GM12878 (cell line): ENCODE measurements around the gene GSTP1. TPM values are rescaled to one million over a fixed set of nuclear protein-coding genes. Genes with fewer than 3 reads are reported as not detected.
A peak's percentile ranks its signal among the peaks of the same experiment; 100 is the strongest.

Source experiments
- CBX5 ChIP-seq: sonication (generic); IDR thresholded peaks from 2 replicates; pipeline ENCODE4 v1.6.1; 2016; ENCODE audit warnings: low read depth, moderate library complexity, mild to moderate bottlenecking, inconsistent platforms
- CEBPB ChIP-seq, 2 experiments: fragments of 150-350 bp in 1 of 2; IDR thresholded peaks; 2 replicates each; pipeline ENCODE4 v1.6.1; 2012 to 2014; ENCODE audit warnings: low read depth in 2 of 2, low read length in 2 of 2, borderline replicate concordance in 1 of 2, inconsistent platforms in 1 of 2
- FOS ChIP-seq: IDR thresholded peaks from 3 replicates; pipeline ENCODE4 v1.6.1; 2011; ENCODE audit warnings: borderline replicate concordance; ENCODE audit not compliant: insufficient read length; ENCODE audit errors: extremely low read depth
- IKZF1 ChIP-seq: fragments of 450-650 bp; conservative IDR thresholded peaks from 2 replicates; pipeline ENCODE4 v1.6.1; 2017; ENCODE audit warnings: antibody characterized with exemption, mild to moderate bottlenecking
- IKZF2 ChIP-seq, 2 experiments: fragments of 450-650 bp; IDR thresholded peaks; 2 replicates each; pipeline ENCODE4 v1.6.1; 2017; ENCODE audit warnings: mild to moderate bottlenecking in 2 of 2, moderate library complexity in 2 of 2
- NR2C1 ChIP-seq: fragments of 450-650 bp; IDR thresholded peaks from 2 replicates; pipeline ENCODE4 v1.6.1; 2017; ENCODE audit warnings: antibody characterized with exemption, mild to moderate bottlenecking, moderate library complexity
- POLR2AphosphoS5 ChIP-seq: IDR thresholded peaks from 2 replicates; pipeline ENCODE4 v1.6.1; 2011; ENCODE audit warnings: mild to moderate bottlenecking, low read length, inconsistent platforms
- SREBF1 ChIP-seq: IDR thresholded peaks from 2 replicates; pipeline ENCODE4 v1.6.1; 2012; ENCODE audit warnings: mild to moderate bottlenecking, low read length
- SRF ChIP-seq, 2 experiments: IDR thresholded peaks; 2 replicates each; pipeline ENCODE4 v1.6.1; 2011; ENCODE audit warnings: low read depth in 2 of 2, low read length in 2 of 2, mild to moderate bottlenecking in 1 of 2, moderate library complexity in 1 of 2
- SUZ12 ChIP-seq: fragments of 200-600 bp; sonication (generic); IDR thresholded peaks from one replicate; pipeline ENCODE4 v1.6.1; 2018; ENCODE audit warnings: antibody characterized with exemption, mild to moderate bottlenecking; ENCODE audit not compliant: unreplicated experiment
- ZNF207 ChIP-seq: fragments of 450-650 bp; IDR thresholded peaks from 2 replicates; pipeline ENCODE4 v1.6.1; 2014; ENCODE audit warnings: antibody characterized with exemption, mild to moderate bottlenecking, borderline replicate concordance
- ZNF24 ChIP-seq: fragments of 450-650 bp; IDR thresholded peaks from 2 replicates; pipeline ENCODE4 v1.6.1; 2017; ENCODE audit warnings: antibody characterized with exemption, mild to moderate bottlenecking
- ZNF592 ChIP-seq: fragments of 450-650 bp; IDR thresholded peaks from 2 replicates; pipeline ENCODE4 v1.6.1; 2017; ENCODE audit warnings: mild to moderate bottlenecking, moderate library complexity
- ZNF687 ChIP-seq: fragments of 450-650 bp; IDR thresholded peaks from 2 replicates; pipeline ENCODE4 v1.6.1; 2017; ENCODE audit warnings: mild to moderate bottlenecking, moderate library complexity
- polyA plus RNA-seq, 11 experiments: library from polyadenylated mRNA; depleted of rRNA in 4 of 11; unstranded in 6 of 11; stranded (reverse) in 5 of 11; fragments of >200 nt; fragmentation: Nextera tagmentation in 4 of 11; fragmentation: Illumina TruSeq in 1 of 11; extraction: Ambion mirVana in 4 of 11; extraction: Trizol in 1 of 11; gene quantifications; 1 replicate in 1 of 11; 2 replicates in 10 of 11; pipeline versions ENCODE4 v1.2.1 to v1.2.3, GENCODE V29; 2011 to 2016; ENCODE audit warnings: inconsistent platforms in 2 of 11, missing spikeins in 2 of 11, low read depth in 1 of 11
- total RNA-seq, 4 experiments: library from RNA; depleted of rRNA in 3 of 4; stranded (reverse); fragments of >200 nt in 3 of 4; fragmentation: Illumina TruSeq in 1 of 4; extraction: Trizol in 1 of 4; gene quantifications; 2 replicates each; pipeline versions ENCODE4 v1.2.1 to v1.2.3, GENCODE V29; 2013 to 2021
- TF ChIP-seq, protein P1 (sequence below): fragments of 450-650 bp; IDR thresholded peaks from 2 replicates; pipeline ENCODE4 v1.6.1; 2017; ENCODE audit warnings: borderline replicate concordance
- TF ChIP-seq, protein P2 (sequence below): fragments of 450-650 bp; formaldehyde crosslinking; IDR thresholded peaks from 2 replicates; pipeline ENCODE4 v1.5.0; 2022; ENCODE audit warnings: mild to moderate bottlenecking, missing genetic modification characterization

The GSTP1 gene
- total and polyA plus RNA-seq, 10 of the 15 experiments (the other 5 are each of a cell fraction or from before 2014, with no cell fraction given) = 469 to 1,788 (median 955) TPM

DNA sequence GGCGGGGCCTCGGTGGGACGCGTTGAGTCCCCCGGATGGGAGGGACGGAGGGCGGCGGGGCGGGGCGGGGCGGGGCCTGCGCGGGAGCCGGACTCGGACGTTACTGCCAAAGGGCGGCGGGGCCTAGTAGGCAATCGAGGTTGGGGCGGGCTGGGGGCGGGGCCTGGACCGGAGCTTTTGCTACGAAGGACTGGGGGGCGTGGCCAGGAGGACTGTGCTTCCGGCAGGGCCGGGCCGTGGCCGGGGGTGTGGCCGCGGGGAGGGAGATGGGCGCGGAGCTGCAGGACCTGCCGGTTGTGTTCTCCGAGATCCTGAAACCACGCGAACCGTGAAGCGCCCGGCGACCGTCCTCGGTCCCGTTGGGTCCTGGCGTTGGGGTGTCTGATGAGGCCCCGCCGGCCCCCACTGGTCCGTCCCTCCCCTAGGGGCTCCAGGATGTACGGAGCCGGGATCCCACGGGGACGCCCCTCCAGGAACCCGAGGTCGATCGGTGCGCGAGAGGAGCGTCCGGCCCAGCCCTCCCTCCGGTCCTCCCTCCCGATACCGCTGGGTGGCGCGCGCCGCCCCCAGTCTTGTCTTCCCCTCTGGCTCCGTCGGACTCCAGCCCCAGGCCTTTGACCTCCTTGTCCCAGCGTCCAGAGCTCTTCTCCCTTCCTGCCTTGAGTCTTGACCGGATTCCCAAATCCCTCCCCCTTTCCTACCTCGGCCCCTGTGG, 46.8 kb downstream of the GSTP1 start (continued):
- no peak for TF ChIP-seq NR2C1
- TF ChIP-seq SUZ12 = no peak
- TF ChIP-seq SRF (IDR thresholded peaks at IDR 0.05; ENCODE audit: low read depth in 2 of 2, low read length in 2 of 2) = peak; percentile 41 to 74; a peak in 2 of 4 replicates
- TF ChIP-seq POLR2AphosphoS5 = peak; percentile 48; the same call in 1 of the 2 replicates
- no peak for TF ChIP-seq ZNF24
- TF ChIP-seq SREBF1 = no peak
- TF ChIP-seq CBX5 = no peak
- peak; percentile 38; the same call in 1 of the 2 replicates for TF ChIP-seq ZNF207
- TF ChIP-seq FOS = no peak
- TF ChIP-seq, protein P1, sequence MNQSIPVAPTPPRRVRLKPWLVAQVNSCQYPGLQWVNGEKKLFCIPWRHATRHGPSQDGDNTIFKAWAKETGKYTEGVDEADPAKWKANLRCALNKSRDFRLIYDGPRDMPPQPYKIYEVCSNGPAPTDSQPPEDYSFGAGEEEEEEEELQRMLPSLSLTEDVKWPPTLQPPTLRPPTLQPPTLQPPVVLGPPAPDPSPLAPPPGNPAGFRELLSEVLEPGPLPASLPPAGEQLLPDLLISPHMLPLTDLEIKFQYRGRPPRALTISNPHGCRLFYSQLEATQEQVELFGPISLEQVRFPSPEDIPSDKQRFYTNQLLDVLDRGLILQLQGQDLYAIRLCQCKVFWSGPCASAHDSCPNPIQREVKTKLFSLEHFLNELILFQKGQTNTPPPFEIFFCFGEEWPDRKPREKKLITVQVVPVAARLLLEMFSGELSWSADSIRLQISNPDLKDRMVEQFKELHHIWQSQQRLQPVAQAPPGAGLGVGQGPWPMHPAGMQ = no peak
- TF ChIP-seq IKZF2 (IDR thresholded peaks at IDR 0.05) = peak; percentile 25 to 46; a peak in 2 of 4 replicates
- TF ChIP-seq, protein P2, sequence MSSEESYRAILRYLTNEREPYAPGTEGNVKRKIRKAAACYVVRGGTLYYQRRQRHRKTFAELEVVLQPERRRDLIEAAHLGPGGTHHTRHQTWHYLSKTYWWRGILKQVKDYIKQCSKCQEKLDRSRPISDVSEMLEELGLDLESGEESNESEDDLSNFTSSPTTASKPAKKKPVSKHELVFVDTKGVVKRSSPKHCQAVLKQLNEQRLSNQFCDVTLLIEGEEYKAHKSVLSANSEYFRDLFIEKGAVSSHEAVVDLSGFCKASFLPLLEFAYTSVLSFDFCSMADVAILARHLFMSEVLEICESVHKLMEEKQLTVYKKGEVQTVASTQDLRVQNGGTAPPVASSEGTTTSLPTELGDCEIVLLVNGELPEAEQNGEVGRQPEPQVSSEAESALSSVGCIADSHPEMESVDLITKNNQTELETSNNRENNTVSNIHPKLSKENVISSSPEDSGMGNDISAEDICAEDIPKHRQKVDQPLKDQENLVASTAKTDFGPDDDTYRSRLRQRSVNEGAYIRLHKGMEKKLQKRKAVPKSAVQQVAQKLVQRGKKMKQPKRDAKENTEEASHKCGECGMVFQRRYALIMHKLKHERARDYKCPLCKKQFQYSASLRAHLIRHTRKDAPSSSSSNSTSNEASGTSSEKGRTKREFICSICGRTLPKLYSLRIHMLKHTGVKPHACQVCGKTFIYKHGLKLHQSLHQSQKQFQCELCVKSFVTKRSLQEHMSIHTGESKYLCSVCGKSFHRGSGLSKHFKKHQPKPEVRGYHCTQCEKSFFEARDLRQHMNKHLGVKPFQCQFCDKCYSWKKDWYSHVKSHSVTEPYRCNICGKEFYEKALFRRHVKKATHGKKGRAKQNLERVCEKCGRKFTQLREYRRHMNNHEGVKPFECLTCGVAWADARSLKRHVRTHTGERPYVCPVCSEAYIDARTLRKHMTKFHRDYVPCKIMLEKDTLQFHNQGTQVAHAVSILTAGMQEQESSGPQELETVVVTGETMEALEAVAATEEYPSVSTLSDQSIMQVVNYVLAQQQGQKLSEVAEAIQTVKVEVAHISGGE (CRISPR knock-in tag) = no peak
- TF ChIP-seq CEBPB (IDR thresholded peaks at IDR 0.05; ENCODE audit: borderline replicate concordance in 1 of 2, low read depth in 2 of 2, low read length in 2 of 2) = no peak
- TF ChIP-seq ZNF687 = no peak
- peak; percentile 80 for TF ChIP-seq IKZF1
- TF ChIP-seq ZNF592 = no peak
